ENCODE data around the gene LRRC7.
"Not testable (repeated sequence)": the region's sequence is repeated elsewhere in the genome, so short reads cannot be mapped to it uniquely, and the experiment has no call there.

LRRC7 gene

DNA sequence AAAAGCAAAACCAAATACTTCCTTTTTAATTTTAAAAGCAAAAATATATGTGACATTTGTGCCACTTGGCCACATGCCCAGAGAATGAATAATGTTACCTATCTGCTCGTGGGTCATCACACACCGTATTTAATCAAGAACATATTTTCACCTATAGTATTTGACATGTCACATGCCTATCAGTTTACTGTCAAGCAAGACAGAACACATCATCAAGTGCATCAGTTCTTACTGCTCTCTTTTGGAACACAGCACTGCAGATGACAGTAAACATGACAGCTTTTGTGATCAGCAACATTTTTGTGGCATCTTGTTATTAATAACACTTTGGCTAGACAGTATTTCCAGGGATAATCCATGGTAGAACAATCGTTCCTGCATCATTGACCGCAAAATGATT lies 134.4 kb downstream of the LRRC7 start:
- DNase-seq: no peak

- DNase-seq: no peak
Measured at GRCh38 chr1:69706473-69706872, 138.8 kb downstream of the LRRC7 start.

- DNase-seq: no peak
Measured at GRCh38 chr1:69707103-69707502, 139.4 kb downstream of the LRRC7 start.

GRCh38 chr1:69710484-69711189 lies 142.9 kb downstream of the LRRC7 start:
- DNase-seq: no peak

GRCh38 chr1:69711190-69711930 lies 143.6 kb downstream of the LRRC7 start:
- DNase-seq: no peak

- not testable (repeated sequence) for DNase-seq
Measured at GRCh38 chr1:69717834-69718233, 150.1 kb downstream of the LRRC7 start.

GRCh38 chr1:69728206-69728605 lies 160.5 kb downstream of the LRRC7 start:
- DNase-seq: no peak

DNA sequence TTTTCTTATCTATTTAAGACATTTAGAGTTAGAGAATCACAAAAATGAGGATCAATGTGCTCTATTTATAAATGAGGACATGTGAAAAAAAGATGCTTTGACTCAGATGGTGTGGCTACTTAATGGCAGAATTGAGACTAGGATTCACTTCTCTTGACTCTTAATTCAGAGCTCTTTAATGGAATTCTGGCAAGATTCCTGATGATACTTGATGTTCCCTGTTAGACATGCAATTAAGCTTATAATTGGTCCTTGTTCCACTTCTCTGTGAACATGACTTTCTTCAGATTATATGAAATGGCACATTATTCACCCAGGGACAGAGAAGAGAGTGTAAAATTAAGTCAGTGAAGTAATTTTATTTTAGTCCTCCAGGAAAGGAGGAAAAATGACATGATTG lies 165.3 kb downstream of the LRRC7 start:
- no peak for DNase-seq

DNA sequence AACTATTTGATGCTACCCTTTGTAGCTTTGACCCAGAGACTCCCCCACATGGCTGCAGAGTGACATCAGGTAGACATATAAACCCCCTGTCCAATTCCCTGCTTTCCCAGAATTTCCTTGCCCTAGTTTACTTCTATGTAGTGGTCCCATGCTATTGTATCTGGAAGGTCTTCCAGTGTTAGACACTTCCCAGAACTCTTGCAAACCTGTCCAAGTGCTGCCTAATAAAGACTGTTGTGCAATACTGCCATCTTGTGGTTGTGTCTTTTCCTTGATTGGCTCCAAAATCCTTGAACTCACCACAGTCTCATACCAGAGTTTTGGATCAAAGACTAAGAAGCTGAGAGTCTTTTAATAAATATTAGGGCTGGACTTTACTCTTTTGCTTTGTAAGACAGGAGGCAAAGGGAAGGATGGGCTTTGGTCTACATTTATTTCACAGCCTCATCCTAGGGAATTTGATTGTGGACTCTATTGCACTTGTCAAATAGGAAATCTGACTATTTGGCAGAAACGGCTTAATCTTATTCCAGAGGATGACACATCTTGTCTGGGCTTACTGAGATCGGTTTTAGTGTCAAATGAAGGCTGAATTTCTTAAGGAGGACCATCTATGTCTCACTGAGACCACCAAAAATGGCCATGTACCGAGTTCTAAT lies 169.9 kb downstream of the LRRC7 start:
- DNase-seq: no peak

DNA sequence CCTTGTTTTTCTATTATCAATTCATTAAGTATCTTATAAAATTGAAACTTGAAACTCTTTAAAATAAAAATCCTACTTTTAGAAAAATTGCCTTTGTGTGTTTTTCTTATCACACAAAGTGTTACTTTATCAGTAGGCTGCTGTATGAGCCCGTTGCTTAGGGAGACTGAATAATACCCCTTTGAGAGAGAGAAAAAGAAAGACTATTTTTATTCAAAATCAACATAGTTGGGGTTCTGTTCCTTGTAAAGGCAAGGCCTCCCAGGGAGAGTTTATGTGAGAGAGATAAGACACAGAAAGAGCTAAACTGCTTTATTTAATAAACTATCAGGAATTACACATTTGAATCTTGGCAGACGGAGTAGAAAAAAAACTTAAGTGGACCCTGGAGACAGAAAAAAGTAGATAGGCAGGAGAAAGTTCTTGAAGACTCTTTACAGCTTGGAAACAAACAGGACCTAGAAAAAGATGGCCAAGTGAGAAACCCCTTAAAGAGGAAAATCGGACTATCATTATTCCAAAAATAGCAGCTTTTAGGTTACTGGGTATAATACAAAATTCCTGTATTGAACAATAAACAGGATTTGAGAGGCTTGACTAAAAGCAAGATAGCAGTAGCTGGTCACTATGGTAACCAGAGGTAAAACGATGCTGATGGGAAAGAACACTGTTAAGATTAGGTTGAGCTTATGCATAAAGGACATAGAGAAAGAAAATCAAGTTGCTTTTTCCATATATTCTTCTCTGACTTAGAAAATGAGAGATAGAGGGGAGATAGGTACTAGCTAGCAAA lies 170.9 kb downstream of the LRRC7 start:
- DNase-seq: no peak

DNA sequence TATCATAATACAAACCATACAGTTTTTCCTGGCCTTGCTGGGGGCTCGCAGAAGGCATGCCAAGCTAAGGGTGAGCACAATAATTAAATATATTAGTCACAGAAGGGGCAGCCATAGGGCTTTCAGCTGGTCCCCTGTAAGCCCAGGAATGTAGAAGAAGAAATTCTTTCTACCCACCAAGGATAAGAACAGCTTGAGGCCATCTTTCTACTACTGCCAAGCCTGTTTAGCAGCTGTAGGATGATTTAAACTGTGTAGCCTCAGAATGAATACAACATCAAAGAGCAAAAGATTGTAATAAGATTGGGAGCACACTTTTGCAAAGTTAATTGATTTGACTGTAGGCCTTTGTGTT lies 171.5 kb downstream of the LRRC7 start:
- DNase-seq: no peak

DNA sequence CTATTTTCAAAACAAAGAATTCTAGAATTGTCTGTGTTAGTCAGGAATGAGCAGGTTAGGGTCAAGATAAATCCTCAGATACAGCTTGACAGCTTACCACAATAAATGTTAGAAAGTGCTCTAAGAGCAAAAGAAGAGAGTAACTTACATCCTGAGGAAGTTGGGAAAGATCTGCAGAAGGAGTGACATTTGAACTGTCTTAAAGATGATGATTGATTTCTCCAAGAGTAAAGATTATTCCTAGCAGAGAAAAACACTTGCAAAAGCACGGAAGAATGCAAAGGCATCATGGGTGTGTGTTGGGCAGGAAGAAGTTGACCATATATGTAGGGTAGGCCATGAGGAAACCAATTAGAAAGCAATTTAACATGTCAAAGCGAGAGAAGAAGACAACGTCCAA lies 175.4 kb downstream of the LRRC7 start:
- DNase-seq: no peak

- DNase-seq: no peak
Measured at GRCh38 chr1:69744381-69744780, 176.7 kb downstream of the LRRC7 start.

- DNase-seq: no peak
Measured at GRCh38 chr1:69747207-69747606, 179.5 kb downstream of the LRRC7 start.

DNA sequence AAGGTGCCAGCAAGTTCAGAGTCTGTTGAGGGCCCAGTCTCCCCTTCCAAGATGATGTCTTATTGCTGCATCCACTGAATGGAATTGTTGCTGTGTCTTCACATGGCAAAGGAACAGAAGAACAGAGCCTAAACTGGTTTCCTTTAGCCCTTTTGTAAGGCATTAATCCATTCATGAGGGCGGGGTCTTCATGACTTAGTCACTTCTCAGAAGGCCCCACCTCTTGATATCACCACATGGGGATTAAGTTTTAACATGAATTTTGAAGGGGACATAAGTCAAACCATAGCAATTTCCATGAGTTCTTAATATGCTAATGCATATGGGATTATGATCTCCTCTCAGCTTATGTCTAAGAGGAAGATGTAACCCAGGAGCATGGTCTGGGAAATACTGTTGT lies 182.9 kb downstream of the LRRC7 start:
- DNase-seq: no peak

GRCh38 chr1:69752831-69753230 lies 185.1 kb downstream of the LRRC7 start:
- no peak for DNase-seq

DNA sequence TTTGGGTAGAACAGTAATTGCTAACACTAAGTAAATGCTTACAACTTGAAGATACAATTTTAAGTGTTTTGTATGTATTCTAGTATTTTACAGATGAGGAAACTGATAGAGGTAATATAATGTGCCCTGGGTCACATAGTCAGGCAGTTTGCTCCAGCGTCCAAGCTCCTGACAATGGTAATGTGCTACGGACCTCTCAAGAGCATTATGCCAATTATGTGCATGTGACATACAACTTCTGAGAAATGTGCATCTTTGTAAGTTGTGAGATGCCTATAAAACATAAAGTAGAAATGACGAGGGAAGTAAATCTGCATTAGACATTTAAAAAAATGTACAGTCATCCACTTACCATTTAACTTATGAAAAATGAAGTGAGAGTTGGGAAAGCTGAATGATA lies 186.8 kb downstream of the LRRC7 start:
- no peak for DNase-seq

DNA sequence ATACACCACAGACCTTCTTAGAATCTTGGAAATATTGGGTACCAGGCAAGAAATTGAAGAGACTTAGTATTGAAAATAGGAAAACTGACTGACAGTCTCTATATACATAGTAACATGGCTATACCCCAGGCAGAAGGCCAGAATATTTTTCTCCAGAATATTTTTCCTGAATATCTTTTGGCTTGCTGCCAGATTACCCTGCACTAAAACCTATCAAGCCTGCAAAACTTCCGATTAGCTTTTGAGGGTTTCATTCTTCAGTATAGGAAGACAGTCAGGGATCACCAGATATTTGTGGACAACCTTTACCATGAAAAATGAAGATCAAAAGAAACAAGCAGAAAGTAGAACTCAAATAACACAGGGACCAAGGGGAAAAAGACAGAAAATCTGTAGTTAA lies 187.9 kb downstream of the LRRC7 start:
- DNase-seq: no peak

- DNase-seq: no peak
Measured at GRCh38 chr1:69765951-69766350, 198.2 kb downstream of the LRRC7 start.

DNA sequence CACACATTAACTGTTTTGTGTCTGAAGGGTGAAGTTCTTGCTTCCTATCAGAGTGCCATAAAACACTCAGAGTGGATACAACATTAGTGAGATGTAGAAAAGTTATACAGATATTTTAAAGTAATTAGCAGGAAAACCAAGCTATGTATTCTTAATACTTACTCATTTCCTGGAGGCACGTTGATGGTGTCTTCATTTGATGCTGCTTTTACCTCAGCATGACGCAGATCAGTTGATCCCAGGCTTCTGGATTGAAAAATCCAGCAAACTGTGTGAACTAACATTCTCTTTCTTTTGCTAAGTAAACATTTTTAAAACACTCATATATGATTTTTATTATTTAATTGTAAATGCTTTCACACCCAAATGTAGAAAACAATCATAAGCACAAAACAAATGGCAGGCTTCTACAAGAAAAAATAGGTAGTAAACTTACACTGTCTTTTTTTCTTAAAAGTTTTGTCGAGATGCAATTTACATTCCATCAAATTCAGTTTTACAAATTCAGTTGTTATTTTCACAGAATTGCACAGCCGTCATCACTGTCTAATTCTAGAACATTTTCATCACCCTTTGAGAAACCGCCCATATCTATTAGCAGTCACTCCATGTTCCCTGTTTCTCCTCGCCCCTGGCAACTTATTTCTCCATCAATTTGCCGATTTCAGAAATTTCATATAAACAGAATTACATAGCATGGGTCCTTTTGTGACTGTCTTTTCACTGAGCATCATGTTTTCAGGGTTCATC lies 198.9 kb downstream of the LRRC7 start:
- DNase-seq: no peak

DNA sequence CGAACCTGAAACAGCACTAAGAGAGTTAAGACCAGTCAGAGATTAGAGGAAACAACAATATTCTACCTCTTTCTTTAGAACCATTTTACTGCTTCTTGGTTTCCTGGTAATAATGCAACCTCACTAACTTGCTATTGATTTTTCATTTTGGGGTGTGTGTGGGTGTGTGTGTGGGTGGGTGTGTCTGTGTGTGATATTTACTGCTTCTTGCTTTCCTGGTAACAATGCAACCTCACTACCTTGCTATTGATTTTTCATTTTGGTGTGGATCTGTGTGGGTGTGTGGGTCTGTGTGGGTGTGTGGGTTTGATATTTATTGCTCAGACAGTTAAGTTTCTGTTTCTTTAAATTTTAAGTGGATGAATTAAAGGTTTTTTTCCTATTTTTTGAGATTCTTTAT lies 208.8 kb downstream of the LRRC7 start:
- DNase-seq: no peak

DNA sequence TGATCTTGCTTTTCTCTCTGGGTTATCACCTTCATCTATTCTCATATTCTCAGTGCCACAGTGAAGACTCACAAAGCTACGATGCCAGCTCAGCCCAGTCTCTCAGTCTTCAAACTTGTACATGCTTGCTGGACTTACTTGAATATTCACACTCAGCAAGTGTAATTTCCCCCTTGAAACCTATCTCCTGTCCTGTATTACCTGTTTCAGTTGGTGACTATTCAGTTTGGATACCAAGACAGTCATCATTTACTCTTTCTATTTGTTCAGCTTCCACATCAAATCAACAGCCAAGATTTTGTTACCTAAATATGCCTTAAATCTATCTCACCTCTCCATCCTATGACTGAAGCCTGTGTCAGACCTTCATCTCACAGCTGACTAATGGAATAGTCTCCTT lies 209.7 kb downstream of the LRRC7 start:
- no peak for DNase-seq

DNA sequence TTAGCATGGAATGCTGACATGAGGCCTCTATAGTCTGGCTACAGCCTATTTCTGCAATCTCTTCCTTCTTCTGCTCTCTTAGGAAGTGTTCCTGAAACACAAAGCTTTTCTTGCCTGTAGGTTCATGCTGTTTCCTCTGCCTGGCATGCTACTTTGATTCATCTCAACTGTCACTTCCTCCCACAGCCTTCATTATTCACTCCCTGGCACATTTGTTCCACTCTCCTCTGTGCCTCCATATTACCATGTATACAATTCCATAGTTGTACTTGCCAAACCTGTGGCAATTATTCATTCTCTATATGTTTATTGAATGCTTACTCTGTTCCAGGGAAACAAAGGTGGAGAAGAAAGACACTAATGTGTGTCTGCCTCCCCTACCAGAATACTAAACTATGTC lies 210.2 kb downstream of the LRRC7 start:
- DNase-seq: no peak
